H9 (cell line): ENCODE results near the gene CLDN18. TPM values are rescaled to one million over a fixed set of nuclear protein-coding genes. Genes with fewer than 3 reads are reported as not detected.

ENCODE experiments used
- DNase-seq: peaks from one replicate; pipeline ENCODE4 v3.0.0-alpha.2; 2017
- H2AFZ ChIP-seq: one replicate; pipeline ENCODE4 v1.6.1; 2013; ENCODE audit warnings: mild to moderate bottlenecking, low read length, control low read depth, moderate library complexity
- H2AK5ac ChIP-seq: 2 replicates; pipeline ENCODE4 v1.6.1; 2013; ENCODE audit warnings: low read length, control low read depth, mixed read lengths; ENCODE audit not compliant: insufficient read length
- H2BK120ac ChIP-seq: one replicate; pipeline ENCODE4 v1.6.1; 2013; ENCODE audit warnings: low read depth, mild to moderate bottlenecking, low read length, control low read depth, inconsistent platforms; ENCODE audit not compliant: poor library complexity, severe bottlenecking
- H2BK12ac ChIP-seq: 2 replicates; pipeline ENCODE4 v1.6.1; 2013; ENCODE audit warnings: low read length, control low read depth, mixed read lengths, low read depth; ENCODE audit not compliant: insufficient read length
- H2BK15ac ChIP-seq: 2 replicates; pipeline ENCODE4 v1.6.1; 2013; ENCODE audit warnings: low read depth, low read length, control low read depth
- H2BK20ac ChIP-seq: one replicate; pipeline ENCODE4 v1.6.1; 2013; ENCODE audit warnings: low read depth, mild to moderate bottlenecking, low read length, control low read depth, inconsistent platforms; ENCODE audit not compliant: poor library complexity, severe bottlenecking
- H2BK5ac ChIP-seq: 2 replicates; pipeline ENCODE4 v1.6.1; 2013; ENCODE audit warnings: low read length, control low read depth, mixed read lengths; ENCODE audit not compliant: insufficient read length
- H3K14ac ChIP-seq: 2 replicates; pipeline ENCODE4 v1.6.1; 2013; ENCODE audit warnings: low read length, control low read depth; ENCODE audit not compliant: insufficient read depth
- H3K18ac ChIP-seq: 2 replicates; pipeline ENCODE4 v1.6.1; 2013; ENCODE audit warnings: low read depth, mild to moderate bottlenecking, mixed read lengths, low read length, control low read depth; ENCODE audit not compliant: insufficient read length
- H3K23ac ChIP-seq: 2 replicates; pipeline ENCODE4 v1.6.1; 2013; ENCODE audit warnings: low read length, control low read depth, mixed read lengths, low read depth; ENCODE audit not compliant: insufficient read length
- H3K23me2 ChIP-seq: 2 replicates; pipeline ENCODE4 v1.6.1; 2013; ENCODE audit warnings: low read depth, mild to moderate bottlenecking, mixed read lengths, low read length, control low read depth; ENCODE audit not compliant: insufficient read length, poor library complexity, severe bottlenecking
- H3K27ac ChIP-seq: 2 replicates; pipeline ENCODE4 v1.5.1; 2013; ENCODE audit warnings: low read length, control low read depth, mixed read lengths, low read depth; ENCODE audit not compliant: insufficient read length
- H3K27me3 ChIP-seq: 2 replicates; pipeline ENCODE4 v1.6.1; 2013; ENCODE audit warnings: low read length, control low read depth, inconsistent platforms; ENCODE audit not compliant: insufficient read depth
- H3K4ac ChIP-seq: 2 replicates; pipeline ENCODE4 v1.6.1; 2013; ENCODE audit warnings: low read depth, mild to moderate bottlenecking, control low read depth, inconsistent platforms, low read length, moderate library complexity
- H3K4me1 ChIP-seq: 2 replicates; pipeline ENCODE4 v1.6.1; 2013; ENCODE audit warnings: low read length, control low read depth, inconsistent platforms; ENCODE audit not compliant: insufficient read depth
- H3K4me2 ChIP-seq: 2 replicates; pipeline ENCODE4 v1.6.1; 2013; ENCODE audit warnings: low read length, control low read depth, mixed read lengths; ENCODE audit not compliant: insufficient read length, insufficient read depth
- H3K56ac ChIP-seq: 2 replicates; pipeline ENCODE4 v1.6.1; 2013; ENCODE audit warnings: low read depth, mild to moderate bottlenecking, mixed read lengths, low read length, control low read depth; ENCODE audit not compliant: insufficient read length
- H3K79me1 ChIP-seq: 2 replicates; pipeline ENCODE4 v1.6.1; 2013; ENCODE audit warnings: low read depth, mild to moderate bottlenecking, moderate library complexity, low read length, control low read depth, inconsistent platforms; ENCODE audit not compliant: insufficient read depth, poor library complexity, severe bottlenecking
- H3K79me2 ChIP-seq: 2 replicates; pipeline ENCODE4 v1.6.1; 2013; ENCODE audit warnings: low read length, control low read depth, inconsistent platforms; ENCODE audit not compliant: insufficient read depth
- H3K9ac ChIP-seq: 2 replicates; pipeline ENCODE4 v1.6.1; 2013; ENCODE audit warnings: low read length, control low read depth, mixed read lengths; ENCODE audit not compliant: insufficient read length; ENCODE audit errors: extremely low read depth
- H3K9me3 ChIP-seq: one replicate; pipeline ENCODE4 v1.6.1; 2013; ENCODE audit warnings: low read depth, low read length, inconsistent platforms; ENCODE audit not compliant: control insufficient read depth
- H3T11ph ChIP-seq: one replicate; pipeline ENCODE4 v1.6.1; 2013; ENCODE audit warnings: mild to moderate bottlenecking, low read length, control low read depth, inconsistent platforms
- H4K20me1 ChIP-seq: one replicate; pipeline ENCODE4 v1.6.1; 2013; ENCODE audit not compliant: control insufficient read depth, insufficient read length, insufficient read depth
- H4K5ac ChIP-seq: 2 replicates; pipeline ENCODE4 v1.6.1; 2013; ENCODE audit warnings: low read depth, mild to moderate bottlenecking, mixed read lengths, low read length, control low read depth; ENCODE audit not compliant: insufficient read length
- H4K8ac ChIP-seq: replicated peaks from 2 replicates; pipeline ENCODE4 v1.6.1; 2013; ENCODE audit warnings: low read length, control low read depth, mixed read lengths, low read depth; ENCODE audit not compliant: insufficient read length
- H4K91ac ChIP-seq: 2 replicates; pipeline ENCODE4 v1.6.1; 2013; ENCODE audit warnings: low read depth, mild to moderate bottlenecking, moderate library complexity, mixed read lengths, low read length, control low read depth; ENCODE audit not compliant: insufficient read length
- H3K27ac Mint-ChIP-seq, 3 experiments: 2 replicates in 2 of 3; 3 replicates in 1 of 3; pipeline ENCODE4 v1.8.0; 2020 to 2021; ENCODE audit warnings: mixed read lengths in 3 of 3, mild to moderate bottlenecking in 1 of 3, moderate library complexity in 1 of 3
- H3K27me3 Mint-ChIP-seq: 2 replicates; pipeline ENCODE4 v1.8.0; 2021; ENCODE audit warnings: low read depth, mild to moderate bottlenecking, moderate library complexity, mixed read lengths
- H3K36me3 Mint-ChIP-seq, 3 experiments: 2 replicates in 2 of 3; 3 replicates in 1 of 3; pipeline ENCODE4 v1.8.0; 2020 to 2021; ENCODE audit warnings: low read depth in 3 of 3, mixed read lengths in 3 of 3; ENCODE audit not compliant: insufficient read depth in 1 of 3
- H3K4me1 Mint-ChIP-seq, 2 experiments: 2 replicates each; pipeline ENCODE4 v1.8.0; 2020; ENCODE audit warnings: mixed read lengths in 2 of 2
- H3K4me3 Mint-ChIP-seq, 2 experiments: 2 replicates in 1 of 2; 3 replicates in 1 of 2; pipeline ENCODE4 v1.8.0; 2020 to 2021; ENCODE audit warnings: mild to moderate bottlenecking in 2 of 2, mixed read lengths in 2 of 2, moderate library complexity in 1 of 2
- H3K9me3 Mint-ChIP-seq, 2 experiments: 2 replicates in 1 of 2; 3 replicates in 1 of 2; pipeline ENCODE4 v1.8.0; 2020; ENCODE audit warnings: mild to moderate bottlenecking in 2 of 2, mixed read lengths in 2 of 2, moderate library complexity in 1 of 2
- CTCF ChIP-seq: fragments of 200-600 bp; sonication (generic); conservative IDR thresholded peaks from 3 replicates; pipeline ENCODE4 v1.8.0; 2021; ENCODE audit warnings: antibody characterized with exemption, mild to moderate bottlenecking
- WGBS: extraction: QIAGEN DNeasy Blood & Tissue Kit; methylation state at CpG from one replicate; pipeline ENCODE4 v1.1.7; 2013; ENCODE audit warnings: missing lambda C conversion rate, low lambda C conversion rate, mixed read lengths; ENCODE audit not compliant: insufficient read length; ENCODE audit errors: extremely low coverage; 5-methylcytosine and 5-hydroxymethylcytosine counted together
- total RNA-seq: library from RNA; stranded (reverse); gene quantifications from 2 replicates; pipeline ENCODE4 v1.2.1, GENCODE V29; 2021

CLDN18 gene
- total RNA-seq, 1 experiment from 2014 or later, result not detected

- Histone ChIP-seq H3K18ac (no peak overlapping the region), H4K5ac (no peak overlapping the region), H3K4ac (no peak overlapping the region), H3K4me1 (no peaks in the 10 kb centered on the region), H3K79me1 (no peaks in the 10 kb centered on the region), H3K9me3 (no peaks in the 10 kb centered on the region), H3K23me2 (no peaks in the 10 kb centered on the region), H3K27ac (no peak overlapping the region), H4K20me1 (no peaks in the 10 kb centered on the region), H3K4me2 (no peak overlapping the region), H3K56ac (no peak overlapping the region), H2BK20ac (no peak overlapping the region), H2BK5ac (no peak overlapping the region), H2AFZ (no peak overlapping the region), H2BK12ac (no peak overlapping the region), H4K91ac (no peak overlapping the region), H3T11ph (no peak overlapping the region), H2AK5ac (no peak overlapping the region), H3K14ac (no peak overlapping the region), H3K79me2 (no peaks in the 10 kb centered on the region), H3K23ac (no peak overlapping the region), H4K8ac (no peak overlapping the region), H3K9ac (no peak overlapping the region), H2BK120ac (no peak overlapping the region), H2BK15ac (no peak overlapping the region), H3K27me3 (no peaks in the 10 kb centered on the region)
- no peak for DNase-seq
- Mint-ChIP-seq H3K4me1 (peaks cover 0 to 2% of the 10 kb centered on the region in 2 experiments; a peak in 1 of 4 replicates), H3K9me3 (no peaks in the 10 kb centered on the region), H3K27ac (no peak overlapping the region), H3K27me3 (no peaks in the 10 kb centered on the region), H3K36me3 (no peaks in the 10 kb centered on the region), H3K4me3 (no peak overlapping the region)
- TF ChIP-seq CTCF, result no peak
- no CpG with 5 or more reads among the region's 1 CpG for WGBS
Observed at GRCh38 chr3:138034918-138035317, 25.0 kb downstream of the CLDN18 start.
